Stomach (tissue), 9 donors: ENCODE measurements around the gene JMY. TPM values are rescaled to one million over a fixed set of nuclear protein-coding genes. Genes with fewer than 3 reads are reported as not detected.

ENCODE experiments used
- DNase-seq, 2 donors: peaks; one replicate each; pipeline versions ENCODE4 v3.0.0 to v3.0.0-alpha.2; 2013 to 2019
- H3K27ac ChIP-seq, 5 donors: fragments of 200-600 bp in 4 of 5; sonication (generic) in 4 of 5; one replicate each; pipeline ENCODE4 v1.5.1; 2013 to 2019; ENCODE audit warnings: mild to moderate bottlenecking in 1 of 5, moderate library complexity in 1 of 5
- H3K27me3 ChIP-seq, 3 donors: fragments of 200-600 bp; sonication (generic); one replicate each; pipeline ENCODE4 v1.5.1; 2017 to 2019; ENCODE audit warnings: mixed run types in 1 of 3
- H3K36me3 ChIP-seq, 4 donors: fragments of 200-600 bp; sonication (generic); 1 replicate in 3 of 4; 2 replicates in 1 of 4; pipeline ENCODE4 v1.5.1; 2016 to 2019
- H3K4me1 ChIP-seq, 4 donors: fragments of 200-600 bp; sonication (generic); one replicate each; pipeline ENCODE4 v1.5.1; 2016 to 2019
- H3K4me3 ChIP-seq, 4 donors: fragments of 200-600 bp; sonication (generic) in 3 of 4; one replicate each; pipeline ENCODE4 v1.5.1; 2016 to 2019; ENCODE audit warnings: mild to moderate bottlenecking in 1 of 4
- H3K9me3 ChIP-seq, 4 donors: fragments of 200-600 bp; sonication (generic); one replicate each; pipeline ENCODE4 v1.5.1; 2016 to 2019
- CTCF ChIP-seq, 7 experiments: fragments of 450-650 bp in 4 of 7; fragments of 200-600 bp in 3 of 7; sonication (generic) in 3 of 7; IDR thresholded peaks; one replicate each; pipeline ENCODE4 v1.5.1; 2016 to 2019; ENCODE audit warnings: antibody characterized with exemption in 7 of 7, control low read depth in 2 of 7, mild to moderate bottlenecking in 1 of 7
- EP300 ChIP-seq: sonication (generic); formaldehyde crosslinking; IDR thresholded peaks from one replicate; pipeline ENCODE4 v1.6.1; 2017; ENCODE audit warnings: antibody characterized with exemption
- POLR2A ChIP-seq, 4 donors: fragments of 450-650 bp; IDR thresholded peaks; one replicate each; pipeline ENCODE4 v1.6.1; 2016; ENCODE audit warnings: antibody characterized with exemption in 4 of 4, control low read depth in 2 of 4, mild to moderate bottlenecking in 1 of 4, moderate library complexity in 1 of 4
- POLR2AphosphoS5 ChIP-seq, 3 donors: sonication (generic); formaldehyde crosslinking; IDR thresholded peaks; one replicate each; pipeline ENCODE4 v1.6.1; 2016; ENCODE audit warnings: antibody characterized with exemption in 3 of 3
- WGBS, 5 donors: extraction: QIAGEN DNeasy Blood & Tissue Kit in 3 of 5; methylation state at CpG; one replicate each; pipeline versions ENCODE4 v1.1.5 to v1.1.7; 2013 to 2018; 5-methylcytosine and 5-hydroxymethylcytosine counted together
- intact Hi-C: fragments of 100-400 bp; cut with DNase I; formaldehyde crosslinking; loops from one replicate; pipeline ENCODE4 v1.15.1; 2023; ENCODE audit warnings: low total_unique reads
- polyA plus RNA-seq, 3 donors: library from polyadenylated mRNA; stranded (reverse); fragments of 200-250 nt; gene quantifications; one replicate each; pipeline ENCODE4 v1.2.3, GENCODE V29; 2013
- total RNA-seq, 5 donors: library from RNA; depleted of rRNA; stranded (reverse); fragments of >200 nt; gene quantifications; one replicate each; pipeline versions ENCODE4 v1.1.0 to v1.2.3, GENCODE V29; 2014 to 2016
- donor health status: healthy with polysubstance abuse.
- donor health status: Bipolar disorder and iron deficiency.
- donor health status: healthy.

Gene JMY
- total and polyA plus RNA-seq, 8 donors, result 2.1 to 31.9 (median 7.1) TPM

- intact Hi-C loops, result no loop called here
- Histone ChIP-seq H3K4me1 (peaks cover 0 to 18% (median 3%) of the 10 kb centered on the region in 4 donors), H3K4me3 (no peak overlapping the region), H3K9me3 (no peaks in the 10 kb centered on the region), H3K27ac (no peak overlapping the region), H3K27me3 (no peaks in the 10 kb centered on the region), H3K36me3 (peaks cover 0 to 8% (median 6%) of the 10 kb centered on the region in 4 donors)
- no peak for DNase-seq
- WGBS, 5 donors, result 74 to 86% (median 79%) methylated on average over 7 of the region's 7 CpGs
- TF ChIP-seq EP300 (no peak), POLR2A (IDR thresholded peaks at IDR 0.05) (no peak), POLR2AphosphoS5 (IDR thresholded peaks at IDR 0.05) (no peak), CTCF (IDR thresholded peaks at IDR 0.05) (no peak)
These were observed 27.4 kb downstream of the JMY start for GRCh38 chr5:79263290-79263689.

GRCh38 chr5:79267180-79267579, 31.2 kb downstream of the JMY start:
- intact Hi-C loops, result no loop called here
- H3K4me1 ChIP-seq, result peaks cover 0 to 11% (median 3%) of the 10 kb centered on the region in 4 donors
- H3K36me3 ChIP-seq, result peaks cover 0 to 8% (median 6%) of the 10 kb centered on the region in 4 donors
- no peaks in the 10 kb centered on the region for H3K9me3 ChIP-seq
- no peak for TF ChIP-seq EP300
- TF ChIP-seq CTCF (IDR thresholded peaks at IDR 0.05), result no peak
- TF ChIP-seq POLR2AphosphoS5 (IDR thresholded peaks at IDR 0.05), result no peak
- no peak for TF ChIP-seq POLR2A (IDR thresholded peaks at IDR 0.05)
- H3K4me3 ChIP-seq, result no peak overlapping the region
- DNase-seq, result no peak
- H3K27me3 ChIP-seq, result no peaks in the 10 kb centered on the region
- H3K27ac ChIP-seq, result no peak overlapping the region

- intact Hi-C loops, result no loop called here
- TF ChIP-seq CTCF (IDR thresholded peaks at IDR 0.05) (no peak), EP300 (no peak), POLR2AphosphoS5 (IDR thresholded peaks at IDR 0.05) (no peak), POLR2A (IDR thresholded peaks at IDR 0.05) (no peak)
- DNase-seq, result no peak
- no peaks in the 10 kb centered on the region for H3K36me3 ChIP-seq
- H3K4me1 ChIP-seq, result no peaks in the 10 kb centered on the region
- WGBS, 5 donors, result 89 to 99% (median 95%) methylated on average over 3 of the region's 3 CpGs
- H3K4me3 ChIP-seq, result no peak overlapping the region
- no peaks in the 10 kb centered on the region for H3K9me3 ChIP-seq
- H3K27ac ChIP-seq, result no peak overlapping the region
- H3K27me3 ChIP-seq, result no peaks in the 10 kb centered on the region
These were observed 33.8 kb downstream of the JMY start for GRCh38 chr5:79269733-79270166.

GRCh38 chr5:79273341-79273740, 37.4 kb downstream of the JMY start:
- no peak overlapping the region for H3K4me3 ChIP-seq
- 95 to 99% (median 99%) methylated on average over 4 of the region's 4 CpGs for WGBS, 5 donors
- H3K27ac ChIP-seq, result no peak overlapping the region
- H3K4me1 ChIP-seq, result peaks cover 0 to 15% (median 8%) of the 10 kb centered on the region in 4 donors
- H3K27me3 ChIP-seq, result no peaks in the 10 kb centered on the region
- H3K9me3 ChIP-seq, result no peaks in the 10 kb centered on the region
- no peak for TF ChIP-seq POLR2AphosphoS5 (IDR thresholded peaks at IDR 0.05)
- no peak for TF ChIP-seq EP300
- TF ChIP-seq CTCF (IDR thresholded peaks at IDR 0.05), result no peak
- TF ChIP-seq POLR2A (IDR thresholded peaks at IDR 0.05), result no peak
- no peak for DNase-seq
- H3K36me3 ChIP-seq, result peaks cover 0 to 6% (median 2%) of the 10 kb centered on the region in 4 donors
- intact Hi-C loops, result no loop called here
